ENCODE measurements around the gene DNAJC13.
A peak's percentile ranks its signal among the peaks of the same experiment; 100 is the strongest.

The DNAJC13 gene

GRCh38 chr3:132378048-132378762 is 39.1 kb upstream of the DNAJC13 start:
- Histone ChIP-seq H4K8ac (ENCODE audit: low read depth, low read length) (no peak overlapping the region), H3K27me3 (ENCODE audit: control insufficient read depth in 3 of 3, insufficient read depth in 3 of 3, low read depth in 1 of 3, low read length in 3 of 3) (no peaks in the 10 kb centered on the region), H3K9me3 (replicated peaks in 1 of 2; ENCODE audit: control insufficient read depth in 2 of 2, insufficient read depth in 1 of 2, low read depth in 1 of 2, low read length in 2 of 2) (no peaks in the 10 kb centered on the region), H3K4me1 (ENCODE audit: control insufficient read depth in 2 of 2, insufficient read depth in 1 of 2, low read depth in 1 of 2, low read length in 2 of 2) (peaks cover 10 to 11% of the 10 kb centered on the region in 2 donors), H3K36me3 (replicated peaks in 1 of 2; ENCODE audit: control insufficient read depth in 2 of 2, insufficient read depth in 2 of 2, low read length in 2 of 2) (no peaks in the 10 kb centered on the region), H3K4me2 (ENCODE audit: insufficient read depth, low read length, poor library complexity, severe bottlenecking) (no peak overlapping the region), H3K79me1 (ENCODE audit: low read depth, low read length) (no peaks in the 10 kb centered on the region), H3K4me3 (ENCODE audit: low read length in 2 of 2) (no peak overlapping the region), H3K18ac (ENCODE audit: low read length) (no peak overlapping the region), H2BK15ac (ENCODE audit: low read length) (no peak overlapping the region), H4K91ac (ENCODE audit: low read depth, low read length, poor library complexity) (no peak overlapping the region), H2AK5ac (ENCODE audit: low read depth, low read length) (no peak overlapping the region), H3K4ac (ENCODE audit: low read length) (no peak overlapping the region), H3K14ac (ENCODE audit: low read length) (no peak overlapping the region), H2BK120ac (ENCODE audit: low read depth, low read length) (no peak overlapping the region), H3K23ac (ENCODE audit: low read depth, low read length, poor library complexity) (no peak overlapping the region), H2AFZ (ENCODE audit: low read length) (no peak overlapping the region), H3K27ac (replicated peaks; ENCODE audit: low read length) (no peak overlapping the region), H3K9ac (ENCODE audit: low read depth, low read length, poor library complexity) (no peak overlapping the region), H2BK5ac (ENCODE audit: low read length) (no peak overlapping the region), H2BK12ac (ENCODE audit: low read length) (no peak overlapping the region)
- no CpG with 5 or more reads among the region's 2 CpGs for WGBS, 2 donors (ENCODE audit: extremely low coverage in 2 of 2, insufficient read length in 2 of 2, insufficient replicate concordance in 1 of 2)
- no peak for DNase-seq (ENCODE audit: low spot score)

GRCh38 chr3:132378846-132379245 is 38.5 kb upstream of the DNAJC13 start:
- H3K9me3 ChIP-seq (replicated peaks in 1 of 2; ENCODE audit: control insufficient read depth in 2 of 2, insufficient read depth in 1 of 2, low read depth in 1 of 2, low read length in 2 of 2), result peaks cover 0 to 2% of the 10 kb centered on the region in 2 donors
- no peak overlapping the region for H3K9ac ChIP-seq (ENCODE audit: low read depth, low read length, poor library complexity)
- no peak overlapping the region for H2BK15ac ChIP-seq (ENCODE audit: low read length)
- H3K18ac ChIP-seq (ENCODE audit: low read length), result no peak overlapping the region
- no peak overlapping the region for H3K23ac ChIP-seq (ENCODE audit: low read depth, low read length, poor library complexity)
- H3K27ac ChIP-seq (replicated peaks; ENCODE audit: low read length), result no peak overlapping the region
- no peak overlapping the region for H2BK12ac ChIP-seq (ENCODE audit: low read length)
- H3K4me1 ChIP-seq (ENCODE audit: control insufficient read depth in 2 of 2, insufficient read depth in 1 of 2, low read depth in 1 of 2, low read length in 2 of 2), result peaks cover 10 to 11% of the 10 kb centered on the region in 2 donors
- no peak overlapping the region for H2AK5ac ChIP-seq (ENCODE audit: low read depth, low read length)
- no CpG with 5 or more reads among the region's 2 CpGs for WGBS, 2 donors (ENCODE audit: extremely low coverage in 2 of 2, insufficient read length in 2 of 2, insufficient replicate concordance in 1 of 2)
- H3K4me2 ChIP-seq (ENCODE audit: insufficient read depth, low read length, poor library complexity, severe bottlenecking), result no peak overlapping the region
- no peak overlapping the region for H2BK5ac ChIP-seq (ENCODE audit: low read length)
- H3K14ac ChIP-seq (ENCODE audit: low read length), result no peak overlapping the region
- no peak overlapping the region for H2BK120ac ChIP-seq (ENCODE audit: low read depth, low read length)
- H4K91ac ChIP-seq (ENCODE audit: low read depth, low read length, poor library complexity), result no peak overlapping the region
- no peak for DNase-seq (ENCODE audit: low spot score)
- H3K79me1 ChIP-seq (ENCODE audit: low read depth, low read length), result no peaks in the 10 kb centered on the region
- H3K4me3 ChIP-seq (ENCODE audit: low read length in 2 of 2), result no peak overlapping the region
- no peaks in the 10 kb centered on the region for H3K36me3 ChIP-seq (replicated peaks in 1 of 2; ENCODE audit: control insufficient read depth in 2 of 2, insufficient read depth in 2 of 2, low read length in 2 of 2)
- H2AFZ ChIP-seq (ENCODE audit: low read length), result no peak overlapping the region
- H4K8ac ChIP-seq (ENCODE audit: low read depth, low read length), result no peak overlapping the region
- no peaks in the 10 kb centered on the region for H3K27me3 ChIP-seq (ENCODE audit: control insufficient read depth in 3 of 3, insufficient read depth in 3 of 3, low read depth in 1 of 3, low read length in 3 of 3)
- H3K4ac ChIP-seq (ENCODE audit: low read length), result no peak overlapping the region

- Histone ChIP-seq H3K9me3 (replicated peaks in 1 of 2; ENCODE audit: control insufficient read depth in 2 of 2, insufficient read depth in 1 of 2, low read depth in 1 of 2, low read length in 2 of 2) (peaks cover 0 to 2% of the 10 kb centered on the region in 2 donors), H3K23ac (ENCODE audit: low read depth, low read length, poor library complexity) (no peak overlapping the region), H4K91ac (ENCODE audit: low read depth, low read length, poor library complexity) (no peak overlapping the region), H3K4ac (ENCODE audit: low read length) (no peak overlapping the region), H3K27me3 (ENCODE audit: control insufficient read depth in 3 of 3, insufficient read depth in 3 of 3, low read depth in 1 of 3, low read length in 3 of 3) (no peaks in the 10 kb centered on the region), H3K9ac (ENCODE audit: low read depth, low read length, poor library complexity) (no peak overlapping the region), H3K4me2 (ENCODE audit: insufficient read depth, low read length, poor library complexity, severe bottlenecking) (no peak overlapping the region), H3K4me1 (ENCODE audit: control insufficient read depth in 2 of 2, insufficient read depth in 1 of 2, low read depth in 1 of 2, low read length in 2 of 2) (peaks cover 10 to 11% of the 10 kb centered on the region in 2 donors), H3K4me3 (ENCODE audit: low read length in 2 of 2) (no peak overlapping the region), H2BK120ac (ENCODE audit: low read depth, low read length) (no peak overlapping the region), H3K79me1 (ENCODE audit: low read depth, low read length) (no peaks in the 10 kb centered on the region), H2BK5ac (ENCODE audit: low read length) (no peak overlapping the region), H3K36me3 (replicated peaks in 1 of 2; ENCODE audit: control insufficient read depth in 2 of 2, insufficient read depth in 2 of 2, low read length in 2 of 2) (no peaks in the 10 kb centered on the region), H2AK5ac (ENCODE audit: low read depth, low read length) (no peak overlapping the region), H3K18ac (ENCODE audit: low read length) (no peak overlapping the region), H3K14ac (ENCODE audit: low read length) (no peak overlapping the region), H3K27ac (replicated peaks; ENCODE audit: low read length) (no peak overlapping the region), H4K8ac (ENCODE audit: low read depth, low read length) (no peak overlapping the region), H2BK12ac (ENCODE audit: low read length) (no peak overlapping the region), H2BK15ac (ENCODE audit: low read length) (no peak overlapping the region), H2AFZ (ENCODE audit: low read length) (no peak overlapping the region)
- no peak for DNase-seq (ENCODE audit: low spot score)
- no CpG with 5 or more reads among the region's 1 CpG for WGBS, 2 donors (ENCODE audit: extremely low coverage in 2 of 2, insufficient read length in 2 of 2, insufficient replicate concordance in 1 of 2)
These were observed 36.4 kb upstream of the DNAJC13 start for GRCh38 chr3:132380920-132381319.

- Histone ChIP-seq H3K4ac (ENCODE audit: low read length) (no peak overlapping the region), H2BK120ac (ENCODE audit: low read depth, low read length) (no peak overlapping the region), H3K4me3 (ENCODE audit: low read length in 2 of 2) (peak overlapping the region in 1 of 2 donors; percentile 26), H2BK12ac (ENCODE audit: low read length) (peak overlapping the region; percentile 59), H3K79me1 (ENCODE audit: low read depth, low read length) (no peaks in the 10 kb centered on the region), H4K91ac (ENCODE audit: low read depth, low read length, poor library complexity) (peak overlapping the region; percentile 68), H3K23ac (ENCODE audit: low read depth, low read length, poor library complexity) (peak overlapping the region; percentile 13), H3K9me3 (replicated peaks in 1 of 2; ENCODE audit: control insufficient read depth in 2 of 2, insufficient read depth in 1 of 2, low read depth in 1 of 2, low read length in 2 of 2) (peaks cover 0 to 2% of the 10 kb centered on the region in 2 donors), H3K27me3 (ENCODE audit: control insufficient read depth in 3 of 3, insufficient read depth in 3 of 3, low read depth in 1 of 3, low read length in 3 of 3) (no peaks in the 10 kb centered on the region), H3K36me3 (replicated peaks in 1 of 2; ENCODE audit: control insufficient read depth in 2 of 2, insufficient read depth in 2 of 2, low read length in 2 of 2) (no peaks in the 10 kb centered on the region), H3K14ac (ENCODE audit: low read length) (no peak overlapping the region), H3K4me2 (ENCODE audit: insufficient read depth, low read length, poor library complexity, severe bottlenecking) (no peak overlapping the region), H3K18ac (ENCODE audit: low read length) (peak overlapping the region; percentile 86), H2BK5ac (ENCODE audit: low read length) (no peak overlapping the region), H4K8ac (ENCODE audit: low read depth, low read length) (peak overlapping the region; percentile 70), H3K9ac (ENCODE audit: low read depth, low read length, poor library complexity) (no peak overlapping the region), H3K4me1 (ENCODE audit: control insufficient read depth in 2 of 2, insufficient read depth in 1 of 2, low read depth in 1 of 2, low read length in 2 of 2) (peaks cover 10 to 11% of the 10 kb centered on the region in 2 donors), H2AK5ac (ENCODE audit: low read depth, low read length) (no peak overlapping the region), H2BK15ac (ENCODE audit: low read length) (peak overlapping the region; percentile 96), H3K27ac (replicated peaks; ENCODE audit: low read length) (no peak overlapping the region), H2AFZ (ENCODE audit: low read length) (peak overlapping the region; percentile 42)
- no CpG with 5 or more reads among the region's 14 CpGs for WGBS, 2 donors (ENCODE audit: extremely low coverage in 2 of 2, insufficient read length in 2 of 2, insufficient replicate concordance in 1 of 2)
- no peak for DNase-seq (ENCODE audit: low spot score)
These were observed 35.9 kb upstream of the DNAJC13 start for GRCh38 chr3:132381348-132381944.

All from neuronal stem cell (in vitro differentiated cells).